Endodermal cell (in vitro differentiated cells): ENCODE data around the gene NEK6. TPM values are rescaled to one million over a fixed set of nuclear protein-coding genes. Genes with fewer than 3 reads are reported as not detected.

ENCODE experiments used
- DNase-seq: peaks from one replicate; pipeline ENCODE4 v3.0.0-alpha.2; 2017
- H3K27ac ChIP-seq: 2 replicates; pipeline ENCODE4 v1.5.1; 2013; ENCODE audit warnings: mild to moderate bottlenecking, low read depth, low read length, moderate library complexity
- H3K27me3 ChIP-seq: 2 replicates; pipeline ENCODE4 v1.6.1; 2013; ENCODE audit warnings: mild to moderate bottlenecking, low read length, moderate library complexity; ENCODE audit not compliant: insufficient read depth, control insufficient read depth, poor library complexity, severe bottlenecking
- H3K36me3 ChIP-seq: 2 replicates; pipeline ENCODE4 v1.7.0; 2013; ENCODE audit warnings: mild to moderate bottlenecking, low read length, moderate library complexity; ENCODE audit not compliant: control insufficient read depth, insufficient read depth
- H3K4me1 ChIP-seq: one replicate; pipeline ENCODE4 v1.7.0; 2013; ENCODE audit warnings: low read length; ENCODE audit not compliant: control insufficient read depth, insufficient read depth
- H3K4me3 ChIP-seq: 2 replicates; pipeline ENCODE4 v1.5.1; 2013; ENCODE audit warnings: mild to moderate bottlenecking, low read length, moderate library complexity
- H3K9ac ChIP-seq: 2 replicates; pipeline ENCODE4 v1.6.1; 2013; ENCODE audit warnings: mild to moderate bottlenecking, low read length, moderate library complexity; ENCODE audit not compliant: poor library complexity, severe bottlenecking; ENCODE audit errors: extremely low read depth
- H3K9me3 ChIP-seq: 2 replicates; pipeline ENCODE4 v1.6.1; 2013; ENCODE audit warnings: mild to moderate bottlenecking, low read length, moderate library complexity; ENCODE audit not compliant: control insufficient read depth
- H3K27ac Mint-ChIP-seq: 2 replicates; pipeline ENCODE4 v1.8.0; 2020; ENCODE audit warnings: mixed read lengths
- H3K27me3 Mint-ChIP-seq: 2 replicates; pipeline ENCODE4 v1.8.0; 2021; ENCODE audit warnings: mild to moderate bottlenecking, mixed read lengths; ENCODE audit not compliant: insufficient read depth
- H3K36me3 Mint-ChIP-seq: 2 replicates; pipeline ENCODE4 v1.8.0; 2020; ENCODE audit warnings: low read depth, mixed read lengths
- H3K4me1 Mint-ChIP-seq: 2 replicates; pipeline ENCODE4 v1.8.0; 2020; ENCODE audit warnings: mixed read lengths
- H3K4me3 Mint-ChIP-seq: 2 replicates; pipeline ENCODE4 v1.8.0; 2020; ENCODE audit warnings: mild to moderate bottlenecking, moderate library complexity, mixed read lengths
- H3K9me3 Mint-ChIP-seq: 2 replicates; pipeline ENCODE4 v1.8.0; 2020; ENCODE audit warnings: mild to moderate bottlenecking, mixed read lengths
- WGBS, 2 experiments: methylation state at CpG; one replicate each; pipeline versions ENCODE4 v1.1.5 to v1.1.7; 2013; ENCODE audit warnings: missing lambda C conversion rate in 2 of 2, mixed read lengths in 1 of 2; ENCODE audit not compliant: insufficient coverage in 1 of 2, insufficient read length in 1 of 2; 5-methylcytosine and 5-hydroxymethylcytosine counted together
- total RNA-seq, 2 donors: library from RNA; stranded (reverse); fragmentation: NEBNext Ultra II Directional in 1 of 2; extraction: Animal tissue kit (Norgen Biotek cat#: 25700) in 1 of 2; gene quantifications; 2 replicates in 1 of 2; 3 replicates in 1 of 2; pipeline ENCODE4 v1.2.1, GENCODE V29; 2021
- TF ChIP-seq, protein P1 (sequence below): fragments of 200-600 bp; sonication (generic); conservative IDR thresholded peaks from 2 replicates; pipeline ENCODE4 v1.5.0; 2021; ENCODE audit warnings: antibody characterized with exemption, mild to moderate bottlenecking

The NEK6 gene
- total RNA-seq, 2 donors from 2014 or later, result 17.1 to 32.5 TPM

DNA sequence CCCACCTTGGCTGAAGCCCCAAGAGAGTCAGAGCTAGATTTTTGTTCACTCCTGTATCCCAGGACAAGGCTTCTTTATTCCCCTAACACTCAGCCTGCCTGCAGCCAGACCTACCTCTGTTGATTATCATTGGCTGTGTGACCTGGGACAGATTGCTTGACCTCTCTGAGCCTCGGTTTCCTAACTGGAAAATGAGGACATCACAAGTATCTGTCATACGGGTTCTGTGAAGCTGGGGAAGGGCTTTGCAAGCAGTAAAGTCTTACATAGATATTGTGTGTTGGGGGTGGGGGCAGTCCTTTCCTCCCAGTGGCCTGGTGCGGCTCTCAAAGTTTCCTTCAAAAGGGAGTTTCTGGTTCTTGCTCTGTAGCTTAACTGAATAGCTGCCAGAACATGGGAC is 2.5 kb upstream of the NEK6 start:
- H3K9me3 Mint-ChIP-seq, result no peaks in the 10 kb centered on the region
- H3K4me3 Mint-ChIP-seq, result no peak overlapping the region
- H3K27ac Mint-ChIP-seq, result no peak overlapping the region
- no peak overlapping the region for H3K9ac ChIP-seq
- H3K27me3 ChIP-seq, result no peaks in the 10 kb centered on the region
- no peaks in the 10 kb centered on the region for H3K9me3 ChIP-seq
- H3K36me3 Mint-ChIP-seq, result no peaks in the 10 kb centered on the region
- no peaks in the 10 kb centered on the region for H3K36me3 ChIP-seq
- TF ChIP-seq, protein P1, sequence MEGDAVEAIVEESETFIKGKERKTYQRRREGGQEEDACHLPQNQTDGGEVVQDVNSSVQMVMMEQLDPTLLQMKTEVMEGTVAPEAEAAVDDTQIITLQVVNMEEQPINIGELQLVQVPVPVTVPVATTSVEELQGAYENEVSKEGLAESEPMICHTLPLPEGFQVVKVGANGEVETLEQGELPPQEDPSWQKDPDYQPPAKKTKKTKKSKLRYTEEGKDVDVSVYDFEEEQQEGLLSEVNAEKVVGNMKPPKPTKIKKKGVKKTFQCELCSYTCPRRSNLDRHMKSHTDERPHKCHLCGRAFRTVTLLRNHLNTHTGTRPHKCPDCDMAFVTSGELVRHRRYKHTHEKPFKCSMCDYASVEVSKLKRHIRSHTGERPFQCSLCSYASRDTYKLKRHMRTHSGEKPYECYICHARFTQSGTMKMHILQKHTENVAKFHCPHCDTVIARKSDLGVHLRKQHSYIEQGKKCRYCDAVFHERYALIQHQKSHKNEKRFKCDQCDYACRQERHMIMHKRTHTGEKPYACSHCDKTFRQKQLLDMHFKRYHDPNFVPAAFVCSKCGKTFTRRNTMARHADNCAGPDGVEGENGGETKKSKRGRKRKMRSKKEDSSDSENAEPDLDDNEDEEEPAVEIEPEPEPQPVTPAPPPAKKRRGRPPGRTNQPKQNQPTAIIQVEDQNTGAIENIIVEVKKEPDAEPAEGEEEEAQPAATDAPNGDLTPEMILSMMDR, result no peak
- H3K4me1 Mint-ChIP-seq, result peaks cover 18% of the 10 kb centered on the region
- H3K4me3 ChIP-seq, result no peak overlapping the region
- no peak for DNase-seq
- H3K27ac ChIP-seq, result no peak overlapping the region
- WGBS, 2 experiments, result 67 to 71% methylated on average over 1 to 3 of the region's 3 CpGs
- H3K27me3 Mint-ChIP-seq, result peaks cover 1% of the 10 kb centered on the region
- H3K4me1 ChIP-seq, result peaks cover 7% of the 10 kb centered on the region

- H3K36me3 Mint-ChIP-seq, result no peaks in the 10 kb centered on the region
- no peaks in the 10 kb centered on the region for H3K9me3 ChIP-seq
- H3K4me3 Mint-ChIP-seq, result peak overlapping the region; percentile 88
- TF ChIP-seq, protein P1, result no peak
- H3K36me3 ChIP-seq, result no peaks in the 10 kb centered on the region
- peak overlapping the region; percentile 71 for H3K27ac ChIP-seq
- H3K4me3 ChIP-seq, result no peak overlapping the region
- H3K27me3 ChIP-seq, result no peaks in the 10 kb centered on the region
- H3K4me1 Mint-ChIP-seq, result peaks cover 19% of the 10 kb centered on the region
- H3K9me3 Mint-ChIP-seq, result no peaks in the 10 kb centered on the region
- WGBS, 2 experiments, result 88 to 96% methylated on average over 8 to 11 of the region's 11 CpGs
- no peak overlapping the region for H3K9ac ChIP-seq
- H3K27ac Mint-ChIP-seq, result peak overlapping the region; percentile 39
- DNase-seq, result peak; percentile 52
- peaks cover 7% of the 10 kb centered on the region for H3K4me1 ChIP-seq
- H3K27me3 Mint-ChIP-seq, result peaks cover 1% of the 10 kb centered on the region
These were observed 1.2 kb upstream of the NEK6 start for GRCh38 chr9:124256517-124257069.

DNA sequence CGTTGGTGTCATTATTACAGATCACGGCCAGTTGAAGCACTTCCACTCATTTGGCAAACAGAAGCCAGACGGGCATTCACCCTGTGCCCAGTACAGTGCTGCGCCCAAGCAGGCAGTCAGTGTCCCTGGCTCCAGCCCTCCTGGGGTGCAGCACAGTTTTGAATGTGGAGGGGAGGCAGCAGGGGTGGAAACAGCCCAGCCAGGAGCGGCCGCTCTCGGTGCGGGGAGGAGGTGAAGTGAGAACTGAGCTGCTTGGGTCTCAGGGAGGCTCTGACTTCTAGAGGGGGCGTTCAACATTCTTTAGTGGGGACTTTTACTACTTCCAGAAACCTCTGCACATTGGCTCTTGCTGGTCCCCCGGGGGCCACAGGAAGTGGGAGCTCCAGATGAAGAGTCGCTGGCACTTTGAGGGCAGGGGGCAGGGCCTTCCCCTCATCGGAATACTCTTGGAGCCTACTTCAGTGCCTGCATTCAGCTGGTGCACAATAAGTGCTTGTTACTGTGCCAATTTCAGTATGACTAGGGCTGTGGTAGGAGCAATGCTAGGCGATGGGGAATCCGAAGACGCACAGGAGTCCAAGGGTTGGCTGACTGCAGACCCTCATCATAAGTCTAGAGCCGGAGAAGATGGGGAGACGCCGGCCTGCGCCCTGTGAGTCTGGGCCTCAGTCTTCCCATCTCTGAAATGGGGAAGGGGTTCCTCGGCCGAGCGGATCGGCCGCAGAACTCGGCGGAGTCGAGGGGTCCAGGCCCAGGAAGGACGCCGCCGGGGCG is 492 bp upstream of the NEK6 start:
- TF ChIP-seq, protein P1, result no peak
- Mint-ChIP-seq H3K27ac (peak overlapping the region; percentile 75), H3K9me3 (no peaks in the 10 kb centered on the region), H3K27me3 (peaks cover 1% of the 10 kb centered on the region), H3K4me1 (peaks cover 20% of the 10 kb centered on the region), H3K4me3 (peak overlapping the region; percentile 88), H3K36me3 (no peaks in the 10 kb centered on the region)
- Histone ChIP-seq H3K36me3 (no peaks in the 10 kb centered on the region), H3K9ac (no peak overlapping the region), H3K27me3 (no peaks in the 10 kb centered on the region), H3K4me3 (peak overlapping the region; percentile 71), H3K9me3 (no peaks in the 10 kb centered on the region), H3K4me1 (peaks cover 4% of the 10 kb centered on the region), H3K27ac (peak overlapping the region; percentile 71)
- peak; percentile 66 for DNase-seq
- 54% methylated on average over 16 to 31 of the region's 31 CpGs for WGBS, 2 experiments
